WI38 (cell line): ENCODE results near the gene GRK1.
"Not testable (repeated sequence)": the region's sequence is repeated elsewhere in the genome, so short reads cannot be mapped to it uniquely, and the experiment has no call there.

Experiments used
- H3K4me3 ChIP-seq: 2 replicates; pipeline ENCODE4 v1.5.1; 2011; ENCODE audit warnings: low read depth, mild to moderate bottlenecking, control low read depth, low read length
- TF ChIP-seq, protein P1 (sequence below): IDR thresholded peaks from 2 replicates; pipeline ENCODE4 v1.5.1; 2012; ENCODE audit warnings: low read depth, mild to moderate bottlenecking, control low read depth, low read length

The GRK1 gene

GRCh38 chr13:113743366-113744195 is 76.6 kb downstream of the GRK1 start:
- no peak overlapping the region for H3K4me3 ChIP-seq
- TF ChIP-seq, protein P1, sequence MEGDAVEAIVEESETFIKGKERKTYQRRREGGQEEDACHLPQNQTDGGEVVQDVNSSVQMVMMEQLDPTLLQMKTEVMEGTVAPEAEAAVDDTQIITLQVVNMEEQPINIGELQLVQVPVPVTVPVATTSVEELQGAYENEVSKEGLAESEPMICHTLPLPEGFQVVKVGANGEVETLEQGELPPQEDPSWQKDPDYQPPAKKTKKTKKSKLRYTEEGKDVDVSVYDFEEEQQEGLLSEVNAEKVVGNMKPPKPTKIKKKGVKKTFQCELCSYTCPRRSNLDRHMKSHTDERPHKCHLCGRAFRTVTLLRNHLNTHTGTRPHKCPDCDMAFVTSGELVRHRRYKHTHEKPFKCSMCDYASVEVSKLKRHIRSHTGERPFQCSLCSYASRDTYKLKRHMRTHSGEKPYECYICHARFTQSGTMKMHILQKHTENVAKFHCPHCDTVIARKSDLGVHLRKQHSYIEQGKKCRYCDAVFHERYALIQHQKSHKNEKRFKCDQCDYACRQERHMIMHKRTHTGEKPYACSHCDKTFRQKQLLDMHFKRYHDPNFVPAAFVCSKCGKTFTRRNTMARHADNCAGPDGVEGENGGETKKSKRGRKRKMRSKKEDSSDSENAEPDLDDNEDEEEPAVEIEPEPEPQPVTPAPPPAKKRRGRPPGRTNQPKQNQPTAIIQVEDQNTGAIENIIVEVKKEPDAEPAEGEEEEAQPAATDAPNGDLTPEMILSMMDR = no peak

GRCh38 chr13:113744197-113745000 is 77.4 kb downstream of the GRK1 start:
- TF ChIP-seq, protein P1 = no peak
- H3K4me3 ChIP-seq = no peak overlapping the region

- TF ChIP-seq, protein P1 = no peak
- H3K4me3 ChIP-seq = no peak overlapping the region
Observed at GRCh38 chr13:113745059-113745458, 78.0 kb downstream of the GRK1 start.

DNA sequence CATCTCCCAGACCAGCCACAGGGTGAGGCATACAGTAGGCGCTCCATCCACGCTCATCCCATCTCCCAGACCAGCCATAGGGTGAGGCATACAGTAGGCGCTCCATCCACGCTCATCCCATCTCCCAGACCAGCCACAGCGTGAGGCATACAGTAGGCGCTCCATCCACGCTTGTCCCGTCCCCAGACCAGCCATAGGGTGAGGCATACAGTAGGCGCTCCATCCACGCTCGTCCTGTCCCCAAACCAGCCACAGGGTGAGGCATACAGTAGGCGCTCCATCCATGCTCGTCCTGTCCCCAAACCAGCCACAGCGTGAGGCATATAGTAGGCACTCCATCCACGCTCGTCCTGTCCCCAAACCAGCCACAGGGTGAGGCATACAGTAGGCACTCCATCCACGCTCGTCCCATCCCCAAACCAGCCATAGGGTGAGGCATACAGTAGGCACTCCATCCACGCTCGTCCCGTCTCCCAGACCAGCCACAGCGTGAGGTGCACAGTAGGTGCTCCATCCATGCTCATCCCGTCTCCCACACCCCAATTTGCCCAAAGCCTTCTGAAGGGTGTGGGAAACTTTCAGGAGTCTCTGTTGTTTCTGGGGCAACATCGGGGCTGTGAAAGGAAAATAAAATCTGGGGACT is 78.6 kb downstream of the GRK1 start:
- H3K4me3 ChIP-seq = not testable (repeated sequence)

- TF ChIP-seq, protein P1 = no peak
- no peak overlapping the region for H3K4me3 ChIP-seq
Observed at GRCh38 chr13:113746143-113746525, 79.1 kb downstream of the GRK1 start.

DNA sequence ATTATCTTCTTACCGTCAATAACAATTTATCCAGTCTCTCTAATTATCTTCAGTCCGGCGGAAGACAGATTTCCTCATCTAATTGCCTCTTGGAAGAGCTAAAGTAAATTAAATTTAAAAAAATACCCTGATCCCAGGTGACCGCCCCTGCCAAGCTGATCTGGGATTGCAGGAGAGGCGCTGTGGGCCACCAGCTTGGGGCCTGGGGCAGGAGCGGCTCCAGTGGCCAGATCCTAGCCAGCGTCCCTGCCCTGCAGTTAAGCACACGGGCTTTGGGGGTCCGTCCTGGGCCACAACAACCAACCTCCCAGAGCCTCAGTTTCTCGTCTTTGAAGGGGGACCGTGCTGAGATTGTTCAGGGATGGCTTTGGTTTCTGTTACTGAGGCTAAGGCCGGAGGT is 79.7 kb downstream of the GRK1 start:
- TF ChIP-seq, protein P1 = no peak
- H3K4me3 ChIP-seq = no peak overlapping the region

DNA sequence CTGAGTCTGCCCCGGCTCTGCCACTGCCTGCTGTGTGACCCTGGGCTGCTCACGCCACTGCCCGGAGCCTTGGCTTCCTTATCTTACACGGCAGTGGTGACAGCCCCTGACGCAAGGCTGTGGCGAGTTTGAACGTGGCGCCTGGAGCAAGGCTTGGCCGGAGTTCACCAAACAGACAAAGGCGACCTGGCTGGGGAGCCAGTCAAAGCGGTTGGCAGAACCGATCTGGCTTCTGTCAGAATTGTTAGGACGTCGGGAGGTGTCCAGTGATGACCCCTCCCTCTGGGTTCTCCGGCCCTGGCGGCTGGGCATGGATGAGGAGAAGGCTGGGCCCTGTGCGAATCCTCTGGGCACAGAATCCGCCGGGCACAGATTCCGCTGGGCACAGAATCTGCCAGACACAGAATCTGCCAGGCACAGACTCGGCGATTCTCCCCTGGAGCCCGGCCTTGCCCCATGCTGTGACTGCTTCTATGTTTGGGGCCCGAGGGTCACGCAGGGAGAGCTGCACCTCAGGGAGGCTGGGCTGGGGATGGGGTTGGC is 80.3 kb downstream of the GRK1 start:
- TF ChIP-seq, protein P1 = no peak
- no peak overlapping the region for H3K4me3 ChIP-seq
